ENCODE data around the gene HSPB7.

The HSPB7 gene

GRCh38 chr1:15972409-15972808 lies 45.4 kb downstream of the HSPB7 start (continued):
- TF ChIP-seq ZNF449 (tag by site-specific recombination; IDR thresholded peaks at IDR 0.05), result no peak
- TF ChIP-seq ZNF121 (tag by site-specific recombination; IDR thresholded peaks at IDR 0.05), result no peak
- no peak for TF ChIP-seq ZNF26 (tag by site-specific recombination; IDR thresholded peaks at IDR 0.05)
- no peak for TF ChIP-seq ZNF785 (tag by site-specific recombination; IDR thresholded peaks at IDR 0.05)
- no peak for TF ChIP-seq ZNF354C (tag by site-specific recombination; IDR thresholded peaks at IDR 0.05; ENCODE audit: borderline replicate concordance, low read depth)
- TF ChIP-seq CTCF (tag by site-specific recombination; IDR thresholded peaks at IDR 0.05), result no peak
- no peak for TF ChIP-seq ZNF184 (tag by site-specific recombination; IDR thresholded peaks at IDR 0.05)
- no peak for TF ChIP-seq ZNF501 (tag by site-specific recombination; IDR thresholded peaks at IDR 0.05)
- no peak for TF ChIP-seq ZNF530 (tag by site-specific recombination; IDR thresholded peaks at IDR 0.05; ENCODE audit: low read depth)

GRCh38 chr1:15970911-15971310 lies 46.9 kb downstream of the HSPB7 start:
- H3K27ac ChIP-seq (ENCODE audit: extremely low read depth, low read depth, low read length), result no peak overlapping the region
- CTCF ChIA-PET, result no interaction called here
- no peak overlapping the region for H3K4me3 ChIP-seq (ENCODE audit: low read depth, low read length)
- TF ChIP-seq ZNF701 (tag by site-specific recombination; IDR thresholded peaks at IDR 0.05) (no peak), ZNF26 (tag by site-specific recombination; IDR thresholded peaks at IDR 0.05) (no peak), ZNF514 (tag by site-specific recombination; IDR thresholded peaks at IDR 0.05) (no peak), ZNF785 (tag by site-specific recombination; IDR thresholded peaks at IDR 0.05) (no peak), SP3 (tag by site-specific recombination; IDR thresholded peaks at IDR 0.05) (no peak), REPIN1 (tag by site-specific recombination; IDR thresholded peaks at IDR 0.05; ENCODE audit: low read depth) (no peak), ZNF585B (tag by site-specific recombination; IDR thresholded peaks at IDR 0.05) (no peak), ZNF366 (tag by site-specific recombination; conservative IDR thresholded peaks at IDR 0.05) (no peak), KLF17 (tag by site-specific recombination; IDR thresholded peaks at IDR 0.05) (no peak), ZNF48 (tag by site-specific recombination; IDR thresholded peaks at IDR 0.05) (no peak), ZSCAN16 (tag by site-specific recombination; IDR thresholded peaks at IDR 0.05) (no peak), GLI2 (tag by site-specific recombination; IDR thresholded peaks at IDR 0.05; ENCODE audit: borderline replicate concordance, low read depth) (no peak), ZNF112 (tag by site-specific recombination; IDR thresholded peaks at IDR 0.05) (no peak), ZSCAN18 (tag by site-specific recombination; IDR thresholded peaks at IDR 0.05) (no peak), ZNF548 (tag by site-specific recombination; IDR thresholded peaks at IDR 0.05) (no peak), KLF1 (tag by site-specific recombination; IDR thresholded peaks at IDR 0.05) (no peak)
- POLR2A ChIA-PET, result no interaction called here
- peaks cover 0 to 60% of the 10 kb centered on the region in 2 experiments; a peak in 2 of 3 replicates for H3K36me3 ChIP-seq (ENCODE audit: control insufficient read depth in 2 of 2, insufficient read depth in 1 of 2, low read length in 2 of 2)
- H3K4me1 ChIP-seq (ENCODE audit: control insufficient read depth, insufficient read depth, low read length), result no peaks in the 10 kb centered on the region
- H3K9me3 ChIP-seq (ENCODE audit: control insufficient read depth, insufficient read depth, low read depth, low read length), result no peaks in the 10 kb centered on the region

Measured in HEK293 (cell line).